Stimulated activated CD4-positive, alpha-beta T cell treated with anti-CD3 and anti-CD28 coated beads, Interleukin-12 subunit alpha, Interleukin-12 subunit beta, amount 100 ng/mL, for 4 hours (primary cell): ENCODE results near the gene FAM25G.
"Not testable (repeated sequence)": the region's sequence is repeated elsewhere in the genome, so short reads cannot be mapped to it uniquely, and the experiment has no call there.

Experiments used
- DNase-seq: peaks from one replicate; pipeline ENCODE4 v3.0.0-alpha.2; 2020

The FAM25G gene

DNA sequence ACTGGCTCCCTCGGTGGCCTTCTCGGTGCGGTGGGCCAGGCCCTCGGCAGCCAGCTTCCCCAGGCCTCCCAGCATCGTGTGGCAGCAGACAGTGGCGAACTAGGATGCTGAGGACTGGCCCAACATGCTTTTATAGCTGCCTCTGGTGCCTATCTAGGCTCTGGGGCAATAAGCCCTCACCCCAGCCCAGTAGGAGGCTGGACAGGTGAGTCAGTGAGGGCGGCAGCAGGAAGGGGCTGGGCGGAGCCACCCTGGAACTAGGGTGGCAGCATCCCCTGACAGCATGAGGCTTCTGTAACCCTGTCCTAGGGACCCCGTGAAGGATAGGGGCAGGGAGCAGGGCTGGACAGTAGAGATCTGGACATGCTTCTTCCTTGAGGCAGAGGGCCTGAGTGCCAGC is at the start of gene FAM25G:
Gene FAM25G (minus strand): TSS at position 101 of the 400 bp plus-strand sequence. CDS start 26 bp downstream, at position 75.
- DNase-seq = not testable (repeated sequence)

- DNase-seq = not testable (repeated sequence)
These were observed 44.9 kb upstream of the FAM25G start for GRCh38 chr10:47536430-47536829.

DNA sequence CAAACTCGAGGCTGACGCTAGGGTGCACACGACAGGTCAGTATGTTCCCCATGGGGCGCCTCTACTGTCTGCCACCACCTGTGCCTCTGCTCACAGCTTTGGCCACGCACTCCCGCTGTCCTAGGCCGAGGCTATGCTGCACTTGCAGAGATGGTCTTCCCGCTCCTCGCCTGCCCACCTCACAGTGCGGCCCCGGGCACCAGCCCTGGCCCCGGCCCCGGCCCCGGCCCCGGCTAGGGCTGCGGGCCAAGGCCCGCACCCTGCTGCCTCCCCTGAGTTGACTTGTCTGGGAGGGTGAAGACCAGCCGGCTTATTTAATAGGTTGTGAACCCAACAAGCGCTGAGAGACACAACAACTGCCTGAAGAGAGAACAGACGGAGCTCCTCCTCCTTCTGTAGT is 32.0 kb upstream of the FAM25G start, which contains the start of gene AGAP9:
Gene AGAP9 (minus strand): TSS at position 164 of the 400 bp plus-strand sequence. CDS start 112 bp downstream, at position 52.
- DNase-seq = not testable (repeated sequence)

GRCh38 chr10:47502313-47502712 is 10.8 kb upstream of the FAM25G start:
- DNase-seq = not testable (repeated sequence)

- DNase-seq = not testable (repeated sequence)
These were observed 2.7 kb upstream of the FAM25G start for GRCh38 chr10:47494226-47494625.

DNA sequence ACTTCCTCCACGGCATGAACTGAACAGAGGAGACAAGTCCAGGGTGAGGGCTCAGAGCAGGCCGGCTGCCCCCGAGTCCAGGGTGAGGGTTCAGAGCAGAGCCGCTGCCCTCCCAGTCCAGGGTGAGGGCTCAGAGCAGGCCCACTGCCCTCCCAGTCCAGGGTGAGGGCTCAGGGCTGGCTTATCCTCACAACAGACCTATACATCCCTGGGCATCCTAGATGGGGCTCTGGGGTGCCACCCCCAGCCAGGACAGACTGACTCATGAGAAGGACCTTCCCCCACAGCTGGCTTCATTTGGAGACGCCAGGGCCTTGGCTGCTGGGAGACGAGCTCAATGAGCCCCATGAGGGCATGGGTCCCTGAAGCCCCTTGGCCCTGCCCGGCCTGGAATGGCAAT is 1.9 kb downstream of the FAM25G start:
- DNase-seq = not testable (repeated sequence)

DNA sequence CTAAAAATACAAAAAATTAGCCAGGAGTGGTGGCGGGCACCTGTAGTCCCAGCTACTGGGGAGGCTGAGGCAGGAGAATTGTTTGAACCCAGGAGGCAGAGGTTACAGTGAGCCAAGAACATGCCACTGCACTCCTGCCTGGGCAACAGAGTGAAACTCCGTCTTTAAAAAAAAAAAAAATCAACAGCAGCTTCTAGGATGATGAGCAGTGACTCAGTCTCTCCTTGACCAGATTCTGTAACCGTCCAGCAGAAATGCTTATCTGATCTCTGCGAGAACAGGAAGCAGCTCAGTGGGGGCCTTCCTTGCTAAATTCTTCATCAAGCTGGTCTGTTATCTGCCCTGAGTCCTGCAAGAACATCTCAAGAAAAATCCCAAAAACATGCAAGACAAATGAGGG is 5.6 kb downstream of the FAM25G start:
- DNase-seq = not testable (repeated sequence)

DNA sequence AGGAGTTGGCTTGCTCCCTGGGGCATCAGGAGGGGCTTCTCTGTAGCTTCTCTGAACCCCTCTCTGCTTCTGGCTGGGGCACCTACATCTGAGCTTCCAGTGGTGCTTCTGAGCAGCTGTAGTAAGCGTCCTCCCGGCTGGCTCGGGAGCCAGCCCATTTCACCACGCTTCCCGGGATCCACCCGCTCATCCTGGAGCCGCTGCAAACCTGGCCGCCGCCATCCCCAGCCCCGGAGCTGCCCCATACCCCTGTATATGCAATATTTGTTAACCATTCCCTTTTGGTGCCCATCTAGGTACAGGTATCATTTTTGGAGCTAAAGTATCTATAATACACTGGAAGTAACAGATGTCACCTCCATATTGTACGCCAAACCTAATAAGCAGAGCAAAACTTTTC is 6.7 kb downstream of the FAM25G start:
- DNase-seq = not testable (repeated sequence)

DNA sequence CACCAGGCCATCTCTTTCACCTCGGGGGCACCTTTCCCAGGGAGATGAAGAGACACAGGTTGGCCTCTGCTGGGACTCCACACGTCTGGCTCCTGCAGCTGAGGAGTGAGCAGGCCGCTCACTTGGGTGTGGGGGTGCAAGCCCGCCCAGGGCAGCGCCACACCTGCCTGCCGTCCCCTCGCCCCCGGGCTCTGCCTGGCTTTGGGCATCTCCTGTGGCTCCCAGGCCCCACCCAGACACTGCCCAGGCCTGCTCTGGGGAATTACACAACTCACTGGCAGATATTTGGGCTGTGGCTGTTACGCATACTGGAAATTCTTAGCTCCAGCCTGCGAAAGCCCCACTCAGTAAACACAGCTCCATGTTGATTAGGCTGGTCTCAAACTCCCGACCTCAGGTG is 7.6 kb downstream of the FAM25G start, which contains the start of gene ANXA8:
Gene ANXA8 (minus strand): TSS at position 193 of the 400 bp plus-strand sequence. CDS start 182 bp downstream, at position 11.
- DNase-seq = not testable (repeated sequence)

- not testable (repeated sequence) for DNase-seq
These were observed 9.1 kb downstream of the FAM25G start for GRCh38 chr10:47482367-47482766.

DNA sequence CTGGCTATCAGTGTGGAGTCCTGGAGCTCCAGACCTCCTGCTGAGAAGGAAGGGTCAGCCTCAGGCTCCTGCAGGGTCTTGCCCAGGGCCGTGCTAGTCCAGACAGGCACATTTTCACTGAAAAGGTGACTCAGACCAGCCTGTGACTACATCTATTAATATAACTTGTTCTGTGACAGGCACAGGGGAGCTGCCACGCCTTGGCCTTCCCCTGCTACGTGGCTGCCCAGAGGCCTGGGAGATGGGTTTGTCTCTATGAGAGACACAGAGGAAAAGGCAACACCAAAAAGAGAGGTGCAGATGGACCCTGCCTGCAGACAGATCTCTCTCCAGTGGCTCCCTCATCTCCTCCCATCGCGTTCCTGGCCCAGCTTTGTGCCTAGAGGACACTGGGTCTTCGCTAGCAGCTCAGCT is 9.7 kb downstream of the FAM25G start:
- not testable (repeated sequence) for DNase-seq

- DNase-seq = not testable (repeated sequence)
These were observed 10.2 kb downstream of the FAM25G start for GRCh38 chr10:47481182-47481766.

- not testable (repeated sequence) for DNase-seq
These were observed 11.4 kb downstream of the FAM25G start for GRCh38 chr10:47480133-47480532.

DNA sequence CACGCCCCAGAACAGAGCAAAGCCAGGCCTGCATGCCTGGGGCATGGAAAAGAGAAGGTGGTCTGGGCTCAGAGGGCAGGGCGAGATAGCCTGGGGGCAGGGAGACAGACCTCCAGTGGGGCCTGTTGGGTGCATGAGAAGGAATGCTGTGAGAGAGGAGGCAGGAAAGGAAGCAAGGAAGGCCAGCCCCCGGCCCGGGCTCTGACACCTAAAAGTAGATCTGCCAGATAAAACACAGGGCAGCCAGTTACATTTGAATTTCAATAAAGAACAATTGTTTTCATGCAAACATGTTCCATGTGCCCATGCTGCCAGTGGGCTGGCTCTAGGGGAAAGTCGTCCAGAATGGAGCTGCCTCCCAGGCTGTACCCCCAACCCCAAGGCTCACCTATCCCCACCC is 13.4 kb downstream of the FAM25G start:
- DNase-seq = not testable (repeated sequence)

DNA sequence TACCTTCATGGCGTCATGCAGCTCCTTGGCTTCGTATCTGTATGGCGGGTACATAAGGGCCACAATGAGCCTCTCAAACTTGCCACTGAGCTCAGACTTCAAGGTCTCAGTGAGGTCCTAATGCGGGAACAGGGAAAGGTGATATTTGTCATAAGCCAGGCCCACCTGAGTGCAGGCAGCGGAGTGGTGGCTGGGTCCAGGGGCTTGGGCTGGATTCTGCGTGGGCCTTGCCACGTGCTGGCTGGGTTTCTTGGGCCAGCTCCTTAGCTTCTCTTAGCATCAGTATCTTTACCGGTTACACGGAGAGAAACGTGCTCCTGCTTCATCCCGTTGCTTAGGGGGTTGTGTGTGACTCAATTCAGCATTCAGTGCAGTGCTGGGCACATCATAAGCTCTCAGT is 14.4 kb downstream of the FAM25G start:
- not testable (repeated sequence) for DNase-seq

DNA sequence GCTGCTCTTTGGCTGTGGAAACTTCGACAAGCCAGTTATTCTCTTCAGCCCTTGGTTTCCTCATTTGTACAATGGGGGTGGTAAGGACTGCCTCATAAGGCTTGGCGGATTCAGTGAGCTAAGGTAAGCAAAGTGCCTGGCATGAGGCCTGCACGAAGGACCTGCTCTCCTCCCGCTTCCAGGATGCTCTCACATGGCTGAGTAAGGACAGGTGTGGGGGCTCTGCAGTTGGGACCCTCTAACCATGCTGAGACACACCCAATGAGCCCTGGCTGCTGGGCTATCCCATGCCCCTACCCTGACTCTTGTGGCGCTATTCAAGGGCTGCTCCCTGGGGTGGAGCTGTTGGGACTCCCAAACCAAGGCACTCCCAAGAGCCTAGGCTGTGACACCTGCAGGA is 16.4 kb downstream of the FAM25G start:
- DNase-seq = not testable (repeated sequence)

DNA sequence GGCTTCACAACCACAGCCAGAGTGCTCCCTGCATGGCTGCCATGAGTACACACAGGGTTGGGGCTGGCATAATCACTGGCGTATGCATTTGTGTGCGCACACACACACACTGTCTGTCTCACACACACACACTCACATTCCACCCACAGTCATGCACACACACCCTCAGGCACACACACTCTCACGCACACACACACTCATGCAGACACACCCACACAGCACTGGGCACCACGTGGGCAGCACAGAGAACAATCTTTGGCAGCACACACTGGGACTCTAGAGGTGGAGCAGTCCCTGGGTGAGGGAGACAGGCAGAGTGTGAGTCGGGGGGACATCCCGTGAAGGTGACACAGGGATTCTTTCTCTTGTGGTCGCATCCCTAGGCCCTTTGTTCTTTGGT is 18.0 kb downstream of the FAM25G start:
- DNase-seq = not testable (repeated sequence)

- not testable (repeated sequence) for DNase-seq
These were observed 18.9 kb downstream of the FAM25G start for GRCh38 chr10:47472647-47473046.

DNA sequence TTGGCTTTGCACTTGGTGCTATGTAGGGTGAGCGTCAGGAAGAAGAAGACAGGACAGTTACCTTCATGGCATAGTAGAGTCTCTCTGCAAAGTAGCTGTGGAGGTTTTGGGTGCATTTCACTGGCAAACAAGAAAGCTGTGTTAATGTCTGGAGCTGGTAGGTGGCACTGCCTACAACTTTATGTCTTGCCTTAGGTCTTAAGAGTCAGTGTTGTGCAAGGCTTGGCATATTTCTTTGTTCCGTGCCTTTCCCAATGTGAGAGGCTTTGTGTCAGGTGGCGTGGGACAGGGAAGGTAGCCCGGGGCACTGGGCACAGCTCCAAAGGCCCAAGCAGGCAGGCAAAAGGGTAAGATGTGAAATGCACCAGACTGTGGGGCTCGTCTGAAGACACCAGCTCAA is 19.4 kb downstream of the FAM25G start:
- DNase-seq = not testable (repeated sequence)

GRCh38 chr10:47468731-47469528 is 22.6 kb downstream of the FAM25G start:
- not testable (repeated sequence) for DNase-seq

- DNase-seq = not testable (repeated sequence)
These were observed 23.5 kb downstream of the FAM25G start for GRCh38 chr10:47467957-47468356.

DNA sequence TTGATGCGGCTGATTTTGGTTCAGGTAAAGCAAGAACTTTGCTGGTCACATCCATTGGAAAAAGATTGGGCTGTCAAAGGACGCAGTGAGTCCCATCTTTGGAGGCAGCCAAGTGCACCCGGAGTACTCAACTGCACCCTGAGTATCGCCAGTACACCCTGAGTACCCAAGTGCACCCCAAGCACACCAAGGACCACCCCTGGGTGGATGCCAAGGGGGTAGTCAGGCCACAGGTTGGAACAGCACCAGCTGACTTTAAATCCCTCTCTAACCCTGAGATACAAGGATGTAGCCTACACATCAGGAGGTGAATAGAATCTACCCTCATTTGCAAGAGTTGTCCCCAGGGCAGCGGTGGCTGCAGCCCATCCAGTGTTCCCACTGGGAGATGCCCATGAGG is 24.0 kb downstream of the FAM25G start:
- not testable (repeated sequence) for DNase-seq

- DNase-seq = not testable (repeated sequence)
These were observed 26.1 kb downstream of the FAM25G start for GRCh38 chr10:47465216-47465917.
